Measurements from ENCODE around the gene HIVEP2. TPM values are rescaled to one million over a fixed set of nuclear protein-coding genes. Genes with fewer than 3 reads are reported as not detected.
A peak's percentile ranks its signal among the peaks of the same experiment; 100 is the strongest.

HIVEP2 gene
- total RNA-seq, 3 donors from 2014 or later (not counting 1 experiment from before 2014, with no cell fraction given): 14.6 to 21.6 (median 18.7) TPM

DNA sequence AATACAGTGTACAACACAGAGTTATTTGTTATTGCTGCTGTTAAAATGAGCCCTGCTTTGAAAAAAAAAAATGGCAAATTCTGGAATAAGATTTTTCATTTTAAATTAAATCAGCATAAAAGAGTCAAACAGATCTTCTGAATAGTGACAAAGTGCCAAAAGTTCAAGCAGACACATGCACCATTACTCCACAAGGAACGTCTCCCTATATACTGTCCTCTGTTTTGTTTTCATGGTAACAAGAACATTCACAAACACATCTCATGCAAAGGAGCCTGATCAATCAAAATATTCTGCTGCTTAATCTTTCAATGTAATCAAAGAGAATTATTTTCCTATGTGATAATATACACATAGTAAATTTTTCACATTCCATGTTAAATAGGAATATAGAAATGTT, 2.7 kb downstream of the HIVEP2 start:
- Mint-ChIP-seq H3K27ac (peak overlapping the region; percentile 99), H3K36me3 (no peaks in the 10 kb centered on the region), H3K4me3 (peak overlapping the region; percentile 25), H3K9me3 (no peaks in the 10 kb centered on the region), H3K4me1 (peaks cover 38 to 41% of the 10 kb centered on the region in 2 donors), H3K27me3 (ENCODE audit: low read depth in 2 of 2) (no peaks in the 10 kb centered on the region)
- DNase-seq (peak in 1 of 2 donors; percentile 55), ATAC-seq (no peak)
- peak overlapping the region; percentile 95 for H3K27ac ChIP-seq (ENCODE audit: low read length)
- no peaks in the 10 kb centered on the region for H3K36me3 ChIP-seq (ENCODE audit: control insufficient read depth, insufficient read depth, low read length)
- WGBS (ENCODE audit: insufficient coverage): 54% methylated on average over 1 of the region's 1 CpG
- no peaks in the 10 kb centered on the region for H3K27me3 ChIP-seq (ENCODE audit: control insufficient read depth, insufficient read depth, low read length)
- peaks cover 13% of the 10 kb centered on the region for H3K4me1 ChIP-seq (ENCODE audit: control insufficient read depth, insufficient read depth, low read length)
- no peak for TF ChIP-seq CTCF (IDR thresholded peaks at IDR 0.05)
- no peak overlapping the region for H3K4me3 ChIP-seq (ENCODE audit: low read length)
- no peaks in the 10 kb centered on the region for H3K9me3 ChIP-seq (ENCODE audit: control insufficient read depth, insufficient read depth, low read length)
- intact Hi-C loops (cut with micrococcal nuclease): loop anchor here (5.0 to 10.0 kb wide), 4 partner anchors 113 to 1413 kb away; no protein-coding TSS in a partner anchor

GRCh38 chr6:142941018-142941417, 4.0 kb downstream of the HIVEP2 start:
- Mint-ChIP-seq H3K4me1 (peaks cover 41 to 44% of the 10 kb centered on the region in 2 donors), H3K4me3 (no peak overlapping the region), H3K27ac (peak overlapping the region in 1 of 2 donors; percentile 99), H3K27me3 (ENCODE audit: low read depth in 2 of 2) (no peaks in the 10 kb centered on the region), H3K36me3 (no peaks in the 10 kb centered on the region), H3K9me3 (no peaks in the 10 kb centered on the region)
- no peaks in the 10 kb centered on the region for H3K36me3 ChIP-seq (ENCODE audit: control insufficient read depth, insufficient read depth, low read length)
- no peak for DNase-seq
- WGBS (ENCODE audit: insufficient coverage): 95% methylated on average over 7 of the region's 7 CpGs
- H3K4me3 ChIP-seq (ENCODE audit: low read length): no peak overlapping the region
- intact Hi-C loops (cut with micrococcal nuclease): loop anchor here (5.0 to 10.0 kb wide), 4 partner anchors 114 to 1414 kb away; no protein-coding TSS in a partner anchor
- H3K27me3 ChIP-seq (ENCODE audit: control insufficient read depth, insufficient read depth, low read length): no peaks in the 10 kb centered on the region
- no peak for TF ChIP-seq CTCF (IDR thresholded peaks at IDR 0.05)
- ATAC-seq: no peak
- H3K27ac ChIP-seq (ENCODE audit: low read length): peak overlapping the region; percentile 42
- peaks cover 13% of the 10 kb centered on the region for H3K4me1 ChIP-seq (ENCODE audit: control insufficient read depth, insufficient read depth, low read length)
- H3K9me3 ChIP-seq (ENCODE audit: control insufficient read depth, insufficient read depth, low read length): no peaks in the 10 kb centered on the region

DNA sequence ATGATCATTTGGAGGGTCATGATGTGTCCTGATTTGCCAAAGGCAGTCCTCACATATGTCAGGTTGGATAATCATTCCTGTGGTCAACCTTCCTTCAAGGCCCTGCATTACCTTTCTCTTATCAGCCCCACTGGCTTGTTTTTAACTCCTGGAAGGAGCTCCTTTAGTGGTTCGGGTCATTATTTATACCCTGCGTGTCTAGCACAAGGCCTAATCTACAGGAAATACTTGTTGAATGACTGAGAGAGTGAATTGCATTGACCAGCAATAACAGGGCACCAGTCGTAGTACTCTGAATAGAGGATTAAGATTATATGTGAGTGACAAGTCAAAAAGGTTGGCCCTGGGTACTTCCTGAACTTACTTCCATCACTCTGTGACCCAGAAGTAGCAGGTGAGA, 4.5 kb downstream of the HIVEP2 start:
- Mint-ChIP-seq H3K27ac (peak overlapping the region in 1 of 2 donors; percentile 99), H3K36me3 (no peaks in the 10 kb centered on the region), H3K4me3 (no peak overlapping the region), H3K4me1 (peaks cover 45 to 48% of the 10 kb centered on the region in 2 donors), H3K27me3 (ENCODE audit: low read depth in 2 of 2) (no peaks in the 10 kb centered on the region), H3K9me3 (no peaks in the 10 kb centered on the region)
- no peak for ATAC-seq
- no peak overlapping the region for H3K4me3 ChIP-seq (ENCODE audit: low read length)
- no peaks in the 10 kb centered on the region for H3K9me3 ChIP-seq (ENCODE audit: control insufficient read depth, insufficient read depth, low read length)
- intact Hi-C loops (cut with micrococcal nuclease): loop anchor here (5.0 to 10.0 kb wide), 4 partner anchors 114 to 1414 kb away; no protein-coding TSS in a partner anchor
- 90% methylated on average over 3 of the region's 3 CpGs for WGBS (ENCODE audit: insufficient coverage)
- no peak overlapping the region for H3K27ac ChIP-seq (ENCODE audit: low read length)
- TF ChIP-seq CTCF (IDR thresholded peaks at IDR 0.05): no peak
- no peaks in the 10 kb centered on the region for H3K36me3 ChIP-seq (ENCODE audit: control insufficient read depth, insufficient read depth, low read length)
- peaks cover 17% of the 10 kb centered on the region for H3K4me1 ChIP-seq (ENCODE audit: control insufficient read depth, insufficient read depth, low read length)
- no peaks in the 10 kb centered on the region for H3K27me3 ChIP-seq (ENCODE audit: control insufficient read depth, insufficient read depth, low read length)
- DNase-seq: no peak

DNA sequence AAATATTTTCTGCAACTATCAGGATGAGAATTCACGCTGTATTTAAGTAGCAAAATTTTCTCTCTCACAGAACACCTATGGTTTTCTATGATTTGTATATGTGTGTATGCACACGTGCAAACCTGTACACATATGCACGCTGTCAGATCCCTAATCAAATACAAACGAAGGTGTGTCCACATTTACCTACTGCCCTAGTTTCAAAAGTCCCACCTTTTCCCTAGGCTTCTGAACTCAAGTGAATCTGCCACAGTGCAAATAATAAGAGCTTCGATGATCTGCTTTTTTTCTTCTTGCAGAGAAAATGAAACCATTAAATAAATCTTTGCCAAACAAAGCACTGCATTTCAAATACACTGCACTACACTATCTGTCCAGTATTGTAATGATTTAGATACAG, 6.5 kb downstream of the HIVEP2 start:
- H3K27ac ChIP-seq (ENCODE audit: low read length): no peak overlapping the region
- Mint-ChIP-seq H3K4me3 (no peak overlapping the region), H3K9me3 (no peaks in the 10 kb centered on the region), H3K27me3 (ENCODE audit: low read depth in 2 of 2) (no peaks in the 10 kb centered on the region), H3K27ac (no peak overlapping the region), H3K4me1 (peaks cover 46 to 50% of the 10 kb centered on the region in 2 donors), H3K36me3 (no peaks in the 10 kb centered on the region)
- DNase-seq (no peak), ATAC-seq (no peak)
- no peaks in the 10 kb centered on the region for H3K9me3 ChIP-seq (ENCODE audit: control insufficient read depth, insufficient read depth, low read length)
- no peak overlapping the region for H3K4me3 ChIP-seq (ENCODE audit: low read length)
- no peaks in the 10 kb centered on the region for H3K36me3 ChIP-seq (ENCODE audit: control insufficient read depth, insufficient read depth, low read length)
- WGBS (ENCODE audit: insufficient coverage): 78% methylated on average over 3 of the region's 5 CpGs
- peaks cover 15% of the 10 kb centered on the region for H3K4me1 ChIP-seq (ENCODE audit: control insufficient read depth, insufficient read depth, low read length)
- H3K27me3 ChIP-seq (ENCODE audit: control insufficient read depth, insufficient read depth, low read length): no peaks in the 10 kb centered on the region
- intact Hi-C loops (cut with micrococcal nuclease): no loop called here
- no peak for TF ChIP-seq CTCF (IDR thresholded peaks at IDR 0.05)

Measured in natural killer cell (primary cell).